ENCODE data around the gene MYOF. TPM values are rescaled to one million over a fixed set of nuclear protein-coding genes. Genes with fewer than 3 reads are reported as not detected.

The MYOF gene
- total and polyA plus RNA-seq, 2 donors (not counting 1 experiment from before 2014, with no cell fraction given): 298 to 314 TPM

- H3K36me3 ChIP-seq (ENCODE audit: control insufficient read depth, insufficient read depth, low read length): peaks cover 19% of the 10 kb centered on the region
- peak; percentile 26 to 41 for DNase-seq (ENCODE audit: low read depth in 2 of 2)
- no peak overlapping the region for H3K4me2 ChIP-seq (ENCODE audit: extremely low read depth, insufficient read depth, low read length)
- H3K27me3 ChIP-seq (ENCODE audit: control insufficient read depth, insufficient read depth, low read length): no peaks in the 10 kb centered on the region
- no peaks in the 10 kb centered on the region for H3K9me3 ChIP-seq (ENCODE audit: control insufficient read depth, insufficient read depth, low read depth, low read length)
- H3K9ac ChIP-seq (ENCODE audit: insufficient read depth, low read length): no peak overlapping the region
- no peak overlapping the region for H3K27ac ChIP-seq (ENCODE audit: insufficient read depth, low read length)
- no peak for TF ChIP-seq EZH2 (IDR thresholded peaks at IDR 0.05; ENCODE audit: low read length, missing control alignments)
- peak; percentile 50 to 65 for TF ChIP-seq CTCF (conservative IDR thresholded peaks at IDR 0.05 in 1 of 2, IDR thresholded peaks at IDR 0.05 in 1 of 2; ENCODE audit: low read depth in 1 of 2, low read length in 2 of 2)
- no peaks in the 10 kb centered on the region for H3K4me1 ChIP-seq (ENCODE audit: control insufficient read depth, extremely low read depth, insufficient read depth, low read length)
- H2AFZ ChIP-seq (ENCODE audit: low read length): no peak overlapping the region
- no peak overlapping the region for H3K4me3 ChIP-seq (replicated peaks in 1 of 4; ENCODE audit: control extremely low read depth in 1 of 4, insufficient read depth in 1 of 4, low read depth in 3 of 4, low read length in 4 of 4)
- H4K20me1 ChIP-seq (ENCODE audit: control insufficient read depth, extremely low read depth, insufficient read depth, low read length): no peaks in the 10 kb centered on the region
- no peaks in the 10 kb centered on the region for H3K79me2 ChIP-seq (ENCODE audit: control insufficient read depth, insufficient read depth, low read length)
Observed at GRCh38 chr10:93357680-93358079, 124.5 kb downstream of the MYOF start.

- Histone ChIP-seq H2AFZ (ENCODE audit: low read length) (no peak overlapping the region), H3K36me3 (ENCODE audit: control insufficient read depth, insufficient read depth, low read length) (peaks cover 19% of the 10 kb centered on the region), H3K4me2 (ENCODE audit: extremely low read depth, insufficient read depth, low read length) (no peak overlapping the region), H3K9me3 (ENCODE audit: control insufficient read depth, insufficient read depth, low read depth, low read length) (no peaks in the 10 kb centered on the region), H4K20me1 (ENCODE audit: control insufficient read depth, extremely low read depth, insufficient read depth, low read length) (no peaks in the 10 kb centered on the region), H3K27me3 (ENCODE audit: control insufficient read depth, insufficient read depth, low read length) (no peaks in the 10 kb centered on the region), H3K4me1 (ENCODE audit: control insufficient read depth, extremely low read depth, insufficient read depth, low read length) (no peaks in the 10 kb centered on the region), H3K79me2 (ENCODE audit: control insufficient read depth, insufficient read depth, low read length) (no peaks in the 10 kb centered on the region), H3K9ac (ENCODE audit: insufficient read depth, low read length) (no peak overlapping the region), H3K4me3 (replicated peaks in 1 of 4; ENCODE audit: control extremely low read depth in 1 of 4, insufficient read depth in 1 of 4, low read depth in 3 of 4, low read length in 4 of 4) (no peak overlapping the region), H3K27ac (ENCODE audit: insufficient read depth, low read length) (no peak overlapping the region)
- TF ChIP-seq CTCF (conservative IDR thresholded peaks at IDR 0.05 in 1 of 2, IDR thresholded peaks at IDR 0.05 in 1 of 2; ENCODE audit: low read depth in 1 of 2, low read length in 2 of 2) (no peak), EZH2 (IDR thresholded peaks at IDR 0.05; ENCODE audit: low read length, missing control alignments) (no peak)
- DNase-seq (ENCODE audit: low read depth in 2 of 2): no peak
Observed at GRCh38 chr10:93356516-93356915, 125.6 kb downstream of the MYOF start.

GRCh38 chr10:93352638-93353383 lies 129.3 kb downstream of the MYOF start:
- Histone ChIP-seq H3K27me3 (ENCODE audit: control insufficient read depth, insufficient read depth, low read length) (no peaks in the 10 kb centered on the region), H3K79me2 (ENCODE audit: control insufficient read depth, insufficient read depth, low read length) (no peaks in the 10 kb centered on the region), H3K9ac (ENCODE audit: insufficient read depth, low read length) (no peak overlapping the region), H4K20me1 (ENCODE audit: control insufficient read depth, extremely low read depth, insufficient read depth, low read length) (no peaks in the 10 kb centered on the region), H3K27ac (ENCODE audit: insufficient read depth, low read length) (no peak overlapping the region), H3K36me3 (ENCODE audit: control insufficient read depth, insufficient read depth, low read length) (peaks cover 28% of the 10 kb centered on the region), H3K9me3 (ENCODE audit: control insufficient read depth, insufficient read depth, low read depth, low read length) (no peaks in the 10 kb centered on the region), H3K4me3 (replicated peaks in 1 of 4; ENCODE audit: control extremely low read depth in 1 of 4, insufficient read depth in 1 of 4, low read depth in 3 of 4, low read length in 4 of 4) (no peak overlapping the region), H2AFZ (ENCODE audit: low read length) (no peak overlapping the region), H3K4me2 (ENCODE audit: extremely low read depth, insufficient read depth, low read length) (no peak overlapping the region), H3K4me1 (ENCODE audit: control insufficient read depth, extremely low read depth, insufficient read depth, low read length) (no peaks in the 10 kb centered on the region)
- peak; percentile 24 to 60 for DNase-seq (ENCODE audit: low read depth in 2 of 2)
- no peak for TF ChIP-seq EZH2 (IDR thresholded peaks at IDR 0.05; ENCODE audit: low read length, missing control alignments)
- TF ChIP-seq CTCF (conservative IDR thresholded peaks at IDR 0.05 in 1 of 2, IDR thresholded peaks at IDR 0.05 in 1 of 2; ENCODE audit: low read depth in 1 of 2, low read length in 2 of 2): peak; percentile 18 to 46
